Dendritic cell treated with granulocyte-macrophage colony-stimulating factor and Interleukin-4, amounts not matched to agents 40 ng/mL and 50 ng/mL, for 4 days (primary cell): ENCODE results near the gene KCNH5.
"Not testable (repeated sequence)": the region's sequence is repeated elsewhere in the genome, so short reads cannot be mapped to it uniquely, and the experiment has no call there.

Source experiments
- H3K27ac Mint-ChIP-seq: one replicate; pipeline ENCODE4 v1.8.0; 2022; ENCODE audit warnings: mild to moderate bottlenecking, mixed read lengths
- H3K27me3 Mint-ChIP-seq: one replicate; pipeline ENCODE4 v1.8.0; 2022; ENCODE audit warnings: mild to moderate bottlenecking, mixed read lengths
- H3K36me3 Mint-ChIP-seq: one replicate; pipeline ENCODE4 v1.8.0; 2022; ENCODE audit warnings: low read depth, mixed read lengths
- H3K4me1 Mint-ChIP-seq: one replicate; pipeline ENCODE4 v1.8.0; 2022; ENCODE audit warnings: low read depth, mixed read lengths
- H3K4me3 Mint-ChIP-seq: one replicate; pipeline ENCODE4 v1.8.0; 2022; ENCODE audit warnings: mild to moderate bottlenecking, moderate library complexity, mixed read lengths
- H3K9me3 Mint-ChIP-seq: one replicate; pipeline ENCODE4 v1.8.0; 2022; ENCODE audit warnings: mixed read lengths
- intact Hi-C: fragments of 100-400 bp; cut with micrococcal nuclease; formaldehyde crosslinking; loops from one replicate; pipeline ENCODE4 v1.15.0; 2022

KCNH5 gene

GRCh38 chr14:62894736-62895135 lies 150.5 kb downstream of the KCNH5 start:
- intact Hi-C loops: no loop called here
- H3K27ac Mint-ChIP-seq: no peak overlapping the region
- H3K9me3 Mint-ChIP-seq: no peaks in the 10 kb centered on the region
- H3K27me3 Mint-ChIP-seq: no peaks in the 10 kb centered on the region
- no peaks in the 10 kb centered on the region for H3K4me1 Mint-ChIP-seq
- no peak overlapping the region for H3K4me3 Mint-ChIP-seq
- H3K36me3 Mint-ChIP-seq: no peaks in the 10 kb centered on the region

GRCh38 chr14:62889364-62889763 lies 155.9 kb downstream of the KCNH5 start:
- intact Hi-C loops: no loop called here
- Mint-ChIP-seq H3K4me3 (no peak overlapping the region), H3K27ac (no peak overlapping the region)

GRCh38 chr14:62886461-62886860 lies 158.8 kb downstream of the KCNH5 start:
- Mint-ChIP-seq H3K36me3 (no peaks in the 10 kb centered on the region), H3K9me3 (peaks cover 9% of the 10 kb centered on the region), H3K4me3 (no peak overlapping the region), H3K27ac (no peak overlapping the region), H3K4me1 (no peaks in the 10 kb centered on the region), H3K27me3 (no peaks in the 10 kb centered on the region)
- intact Hi-C loops: no loop called here

More at GRCh38 chr14:62889364-62889763, 155.9 kb downstream of the KCNH5 start:
- Mint-ChIP-seq H3K9me3 (peaks cover 9% of the 10 kb centered on the region), H3K36me3 (no peaks in the 10 kb centered on the region), H3K27me3 (no peaks in the 10 kb centered on the region), H3K4me1 (no peaks in the 10 kb centered on the region)

- intact Hi-C loops: no loop called here
- no peaks in the 10 kb centered on the region for H3K4me1 Mint-ChIP-seq
- H3K36me3 Mint-ChIP-seq: no peaks in the 10 kb centered on the region
- no peak overlapping the region for H3K4me3 Mint-ChIP-seq
- H3K27ac Mint-ChIP-seq: no peak overlapping the region
- peaks cover 9% of the 10 kb centered on the region for H3K9me3 Mint-ChIP-seq
- no peaks in the 10 kb centered on the region for H3K27me3 Mint-ChIP-seq
These were observed 159.8 kb downstream of the KCNH5 start for GRCh38 chr14:62885451-62885850.

- intact Hi-C loops: no loop called here
- H3K36me3 Mint-ChIP-seq: no peaks in the 10 kb centered on the region
- no peaks in the 10 kb centered on the region for H3K4me1 Mint-ChIP-seq
- no peaks in the 10 kb centered on the region for H3K27me3 Mint-ChIP-seq
- H3K4me3 Mint-ChIP-seq: no peak overlapping the region
- H3K27ac Mint-ChIP-seq: no peak overlapping the region
- no peaks in the 10 kb centered on the region for H3K9me3 Mint-ChIP-seq
These were observed 162.3 kb downstream of the KCNH5 start for GRCh38 chr14:62882967-62883366.

GRCh38 chr14:62866376-62866775 lies 178.9 kb downstream of the KCNH5 start:
- H3K27me3 Mint-ChIP-seq: no peaks in the 10 kb centered on the region
- no peaks in the 10 kb centered on the region for H3K4me1 Mint-ChIP-seq
- intact Hi-C loops: no loop called here
- H3K9me3 Mint-ChIP-seq: peaks cover 4% of the 10 kb centered on the region
- no peak overlapping the region for H3K4me3 Mint-ChIP-seq
- H3K27ac Mint-ChIP-seq: no peak overlapping the region
- H3K36me3 Mint-ChIP-seq: no peaks in the 10 kb centered on the region

GRCh38 chr14:62864588-62864987 lies 180.7 kb downstream of the KCNH5 start:
- Mint-ChIP-seq H3K36me3 (no peaks in the 10 kb centered on the region), H3K4me1 (no peaks in the 10 kb centered on the region), H3K9me3 (peaks cover 3% of the 10 kb centered on the region), H3K27me3 (no peaks in the 10 kb centered on the region), H3K27ac (no peak overlapping the region), H3K4me3 (no peak overlapping the region)
- intact Hi-C loops: no loop called here

GRCh38 chr14:62858011-62858410 lies 187.2 kb downstream of the KCNH5 start:
- peaks cover 20% of the 10 kb centered on the region for H3K9me3 Mint-ChIP-seq
- intact Hi-C loops, H3K36me3 Mint-ChIP-seq, H3K27ac Mint-ChIP-seq, H3K4me3 Mint-ChIP-seq, H3K4me1 Mint-ChIP-seq, H3K27me3 Mint-ChIP-seq: not testable (repeated sequence)

GRCh38 chr14:62854951-62855350 lies 190.3 kb downstream of the KCNH5 start:
- H3K9me3 Mint-ChIP-seq: peaks cover 20% of the 10 kb centered on the region
- no peak overlapping the region for H3K27ac Mint-ChIP-seq
- H3K4me1 Mint-ChIP-seq: no peaks in the 10 kb centered on the region
- H3K4me3 Mint-ChIP-seq: no peak overlapping the region
- H3K27me3 Mint-ChIP-seq: no peaks in the 10 kb centered on the region
- no peaks in the 10 kb centered on the region for H3K36me3 Mint-ChIP-seq
- intact Hi-C loops: no loop called here

- H3K4me3 Mint-ChIP-seq: no peak overlapping the region
- no peak overlapping the region for H3K27ac Mint-ChIP-seq
- H3K27me3 Mint-ChIP-seq: no peaks in the 10 kb centered on the region
- H3K9me3 Mint-ChIP-seq: no peaks in the 10 kb centered on the region
- intact Hi-C loops: no loop called here
- H3K36me3 Mint-ChIP-seq: no peaks in the 10 kb centered on the region
- H3K4me1 Mint-ChIP-seq: no peaks in the 10 kb centered on the region
These were observed 198.1 kb downstream of the KCNH5 start for GRCh38 chr14:62847168-62847567.

GRCh38 chr14:62844546-62844945 lies 200.7 kb downstream of the KCNH5 start:
- Mint-ChIP-seq H3K4me1 (no peaks in the 10 kb centered on the region), H3K9me3 (no peaks in the 10 kb centered on the region), H3K36me3 (no peaks in the 10 kb centered on the region), H3K4me3 (no peak overlapping the region), H3K27ac (no peak overlapping the region), H3K27me3 (no peaks in the 10 kb centered on the region)
- intact Hi-C loops: no loop called here

- intact Hi-C loops: no loop called here
- Mint-ChIP-seq H3K36me3 (no peaks in the 10 kb centered on the region), H3K27ac (no peak overlapping the region)
These were observed 221.2 kb downstream of the KCNH5 start for GRCh38 chr14:62824086-62824485.

GRCh38 chr14:62819931-62820330 lies 225.3 kb downstream of the KCNH5 start:
- H3K4me3 Mint-ChIP-seq: no peak overlapping the region
- peaks cover 48% of the 10 kb centered on the region for H3K9me3 Mint-ChIP-seq
- no peaks in the 10 kb centered on the region for H3K36me3 Mint-ChIP-seq

More at GRCh38 chr14:62824086-62824485, 221.2 kb downstream of the KCNH5 start:
- no peak overlapping the region for H3K4me3 Mint-ChIP-seq
- no peaks in the 10 kb centered on the region for H3K27me3 Mint-ChIP-seq
- no peaks in the 10 kb centered on the region for H3K4me1 Mint-ChIP-seq
- peaks cover 45% of the 10 kb centered on the region for H3K9me3 Mint-ChIP-seq

GRCh38 chr14:62807636-62808035 lies 237.6 kb downstream of the KCNH5 start:
- H3K4me1 Mint-ChIP-seq: no peaks in the 10 kb centered on the region
- H3K4me3 Mint-ChIP-seq: no peak overlapping the region
- no peaks in the 10 kb centered on the region for H3K36me3 Mint-ChIP-seq
- no peaks in the 10 kb centered on the region for H3K27me3 Mint-ChIP-seq
- peaks cover 20% of the 10 kb centered on the region for H3K9me3 Mint-ChIP-seq
- H3K27ac Mint-ChIP-seq: no peak overlapping the region
- intact Hi-C loops: no loop called here

More at GRCh38 chr14:62819931-62820330, 225.3 kb downstream of the KCNH5 start:
- intact Hi-C loops: no loop called here
- Mint-ChIP-seq H3K4me1 (no peaks in the 10 kb centered on the region), H3K27ac (no peak overlapping the region), H3K27me3 (no peaks in the 10 kb centered on the region)

GRCh38 chr14:62800577-62800976 lies 244.7 kb downstream of the KCNH5 start:
- H3K4me3 Mint-ChIP-seq: no peak overlapping the region
- H3K27ac Mint-ChIP-seq: no peak overlapping the region
- intact Hi-C loops: no loop called here
- no peaks in the 10 kb centered on the region for H3K27me3 Mint-ChIP-seq
- H3K4me1 Mint-ChIP-seq: no peaks in the 10 kb centered on the region
- H3K9me3 Mint-ChIP-seq: no peaks in the 10 kb centered on the region
- no peaks in the 10 kb centered on the region for H3K36me3 Mint-ChIP-seq
